GM21526 (cell line): ENCODE measurements around the gene PFKFB4.
"Not testable (repeated sequence)": the region's sequence is repeated elsewhere in the genome, so short reads cannot be mapped to it uniquely, and the experiment has no call there.

ENCODE experiments used
- ATAC-seq: cut with Tn5 transposase; IDR thresholded peaks from one replicate; pipeline ENCODE4 v1.9.1; 2021; ENCODE audit warnings: moderate library complexity; ENCODE audit not compliant: unreplicated experiment, low FRiP score

The PFKFB4 gene

GRCh38 chr3:48535578-48535977 lies 21.0 kb downstream of the PFKFB4 start:
- no peak for ATAC-seq

DNA sequence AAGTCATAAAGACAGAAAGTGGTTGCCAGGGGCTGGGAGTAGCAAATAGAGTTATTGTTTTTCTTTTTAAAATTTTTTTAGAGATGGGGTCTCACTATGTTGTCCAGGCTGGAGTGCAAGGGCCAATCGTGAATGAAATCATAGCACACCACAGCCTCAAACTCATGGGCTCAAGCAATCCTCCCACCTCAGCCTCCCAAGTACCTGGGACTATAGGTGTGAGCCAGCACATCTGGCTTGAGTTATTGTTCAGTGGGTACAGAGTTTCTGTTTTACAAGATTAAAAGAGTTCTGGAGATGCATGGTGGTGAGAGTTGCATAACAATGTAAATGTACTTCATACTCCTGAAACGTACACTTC lies 23.6 kb downstream of the PFKFB4 start:
- no peak for ATAC-seq

DNA sequence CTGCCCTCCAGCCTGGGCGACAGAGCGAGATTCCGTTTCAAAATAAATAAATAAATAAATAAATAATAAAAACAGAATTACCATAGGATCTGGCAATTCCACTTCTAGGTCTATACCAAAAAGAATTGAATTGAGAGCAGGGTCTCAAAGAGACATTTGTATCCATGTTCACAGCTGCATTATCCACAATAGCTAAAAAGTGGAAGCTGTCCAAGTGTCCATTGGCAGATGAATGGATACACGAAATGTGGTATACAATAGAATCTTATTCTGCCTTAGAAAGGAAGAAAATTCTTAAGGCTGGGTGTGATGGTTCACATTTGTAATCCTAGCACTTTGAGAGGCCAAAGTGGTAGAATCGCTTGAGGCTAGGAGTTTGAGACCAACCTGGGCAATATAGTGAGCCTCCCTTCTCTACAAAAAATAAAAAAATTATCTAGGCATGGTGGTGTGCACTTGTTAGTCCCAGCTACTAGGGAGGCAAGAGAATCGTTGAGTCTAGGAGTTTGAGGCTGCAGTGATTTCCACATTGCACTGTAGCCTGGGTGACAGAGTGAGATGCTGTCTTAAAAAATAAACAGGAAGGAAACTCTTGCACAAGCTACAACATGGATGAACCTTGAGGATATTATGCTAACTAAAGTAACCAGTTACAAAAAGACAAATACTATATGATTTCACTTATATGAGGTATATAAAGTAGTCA lies 24.2 kb downstream of the PFKFB4 start:
- ATAC-seq = no peak

DNA sequence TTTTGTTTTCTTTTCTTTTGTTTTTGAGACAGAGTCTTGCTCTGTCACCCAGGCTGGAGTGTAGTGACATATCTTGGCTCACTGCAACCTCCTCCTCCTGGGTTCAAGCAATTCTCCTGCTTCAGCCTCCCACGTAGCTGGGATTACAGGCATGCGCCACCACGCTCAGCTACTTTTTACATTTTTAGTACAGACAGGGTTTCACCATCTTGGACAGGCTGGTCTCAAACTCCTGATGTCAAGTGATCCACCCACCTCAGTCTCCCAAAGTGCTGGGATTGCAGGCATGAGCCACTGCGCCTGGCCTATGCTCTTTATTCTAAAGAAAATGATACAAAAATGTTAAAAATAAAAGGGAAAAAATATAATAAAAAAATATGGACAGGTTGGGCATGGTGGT lies 25.9 kb downstream of the PFKFB4 start:
- ATAC-seq = not testable (repeated sequence)

GRCh38 chr3:48528754-48529153 lies 27.8 kb downstream of the PFKFB4 start:
- ATAC-seq = no peak

- ATAC-seq = no peak
Measured at GRCh38 chr3:48528048-48528447, 28.6 kb downstream of the PFKFB4 start.

DNA sequence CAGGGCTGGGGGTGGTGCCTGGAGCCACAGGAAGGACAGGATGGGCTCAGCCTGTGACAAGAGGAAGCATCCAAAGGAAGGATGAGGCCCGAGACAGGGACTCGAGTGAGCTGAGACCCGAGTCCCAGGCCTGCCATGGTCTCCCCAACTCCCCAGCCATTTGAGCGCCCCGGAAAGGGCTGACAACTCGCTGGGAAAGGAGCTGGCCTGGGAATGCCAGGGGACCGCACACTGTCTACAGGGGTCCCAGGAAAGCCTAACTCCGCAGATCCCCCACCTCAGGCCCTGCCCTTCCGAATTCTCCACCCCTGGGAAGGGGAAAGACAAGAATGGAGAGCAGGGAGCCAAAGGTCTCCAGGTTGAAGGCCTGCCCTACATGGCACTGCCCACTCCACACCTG lies 31.6 kb downstream of the PFKFB4 start:
- ATAC-seq = no peak

DNA sequence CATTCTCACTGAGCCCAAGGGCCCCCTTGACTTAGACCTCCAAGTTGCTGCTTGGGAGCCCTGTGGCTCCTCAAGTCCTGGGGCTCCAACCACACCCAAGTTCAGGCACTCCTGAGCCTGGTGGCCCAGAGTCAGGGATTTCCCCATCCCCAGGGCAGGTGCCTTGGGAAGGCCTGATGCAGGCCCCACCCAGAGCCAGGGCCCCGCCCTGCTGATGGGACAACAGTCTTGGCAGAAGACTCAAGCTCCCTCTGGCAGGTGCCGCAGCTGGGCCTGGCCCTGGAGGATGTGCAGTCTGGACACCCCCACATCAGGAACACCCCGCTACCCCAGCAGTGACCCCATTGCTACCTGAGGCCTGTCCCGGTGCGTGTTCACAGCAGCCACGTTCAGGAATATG lies 35.0 kb downstream of the PFKFB4 start:
- no peak for ATAC-seq

DNA sequence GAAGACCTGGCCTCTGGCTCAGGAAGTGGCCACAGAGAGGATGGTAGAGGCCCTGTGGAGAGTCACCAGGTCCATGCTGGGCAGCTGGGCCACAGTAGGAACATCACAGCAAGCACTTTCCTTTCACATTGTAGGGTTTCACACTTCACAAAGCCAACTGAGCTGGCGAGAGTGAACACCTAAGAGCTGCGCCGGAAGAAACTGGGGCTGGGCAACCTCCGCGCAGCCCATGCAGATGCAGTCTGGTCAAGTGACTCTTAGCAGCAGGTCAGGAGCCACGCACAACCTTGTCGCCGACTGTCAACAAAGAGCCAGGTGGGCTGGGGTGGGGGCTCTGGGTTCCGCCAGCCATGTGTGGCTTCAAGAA lies 37.3 kb downstream of the PFKFB4 start:
- no peak for ATAC-seq

DNA sequence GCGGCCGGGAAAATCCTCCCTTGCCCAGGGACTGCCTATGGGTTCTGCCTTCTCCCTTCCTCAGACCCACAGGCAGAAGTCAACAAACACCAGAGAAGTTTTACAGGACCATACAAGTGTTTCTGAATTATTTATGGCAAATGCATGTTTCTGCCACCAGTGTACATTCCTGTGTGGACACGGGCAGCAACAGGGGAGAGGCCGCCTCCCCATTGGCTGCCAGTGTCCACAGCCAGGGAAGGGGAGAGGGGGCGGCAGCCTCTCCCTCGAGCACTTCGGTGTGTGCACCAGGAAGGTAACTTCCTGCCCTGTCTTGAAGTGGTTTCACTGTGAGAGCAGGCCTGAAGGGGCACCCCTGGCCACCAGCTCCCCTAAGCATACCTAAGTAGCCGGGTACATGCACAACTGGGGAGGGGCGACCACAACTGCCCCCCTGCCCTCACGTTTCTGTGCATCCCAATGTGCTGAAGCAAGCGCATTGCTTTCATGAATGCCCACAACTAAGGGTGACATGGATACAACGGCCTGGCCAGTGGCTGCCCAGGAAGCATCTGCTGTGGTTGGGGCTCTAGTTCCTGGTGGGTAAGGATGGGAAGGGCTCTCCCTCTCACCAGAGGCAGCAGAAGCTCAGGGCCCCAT lies 37.8 kb downstream of the PFKFB4 start:
- no peak for ATAC-seq

GRCh38 chr3:48518069-48518468 lies 38.5 kb downstream of the PFKFB4 start:
- no peak for ATAC-seq

GRCh38 chr3:48516571-48516970 lies 40.0 kb downstream of the PFKFB4 start:
- ATAC-seq = no peak

DNA sequence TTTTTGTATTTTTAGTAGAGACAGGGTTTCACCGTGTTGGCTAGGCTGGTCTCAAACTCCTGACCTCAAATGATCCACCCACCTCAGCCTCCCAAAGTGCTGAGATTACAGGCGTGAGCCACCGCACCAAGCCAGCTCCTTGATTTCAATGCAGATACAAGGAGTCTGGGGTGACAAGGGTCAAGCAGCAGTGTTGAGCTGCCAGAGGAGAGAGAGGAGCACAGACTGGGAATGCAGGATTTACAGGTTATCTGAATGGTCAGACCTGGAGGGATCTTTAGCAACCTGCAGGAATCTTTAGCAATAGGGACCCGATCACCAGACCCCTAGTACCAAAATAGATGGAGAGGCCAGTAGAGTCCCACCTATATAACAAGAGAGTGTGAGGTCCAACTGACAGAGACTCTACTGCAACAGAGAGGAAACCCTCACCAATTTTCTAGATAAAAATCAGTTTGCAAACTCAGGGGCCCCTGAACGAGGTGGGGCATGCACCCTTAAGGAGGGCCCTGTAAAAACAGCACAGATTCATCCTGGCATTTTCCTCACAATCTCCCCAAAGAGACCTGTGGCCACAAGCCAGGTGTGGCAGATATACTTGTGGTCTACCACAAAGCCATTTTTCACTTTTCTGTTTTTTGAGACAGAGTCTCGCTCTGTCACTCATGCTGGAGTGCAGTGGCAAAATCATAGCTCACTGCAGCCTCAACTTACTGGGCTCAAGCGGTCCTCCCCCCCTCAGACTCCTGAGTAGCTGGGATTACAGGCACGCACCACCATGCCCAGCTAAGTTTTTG lies 42.0 kb downstream of the PFKFB4 start:
- no peak for ATAC-seq

GRCh38 chr3:48511551-48511950 lies 45.1 kb downstream of the PFKFB4 start:
- no peak for ATAC-seq

DNA sequence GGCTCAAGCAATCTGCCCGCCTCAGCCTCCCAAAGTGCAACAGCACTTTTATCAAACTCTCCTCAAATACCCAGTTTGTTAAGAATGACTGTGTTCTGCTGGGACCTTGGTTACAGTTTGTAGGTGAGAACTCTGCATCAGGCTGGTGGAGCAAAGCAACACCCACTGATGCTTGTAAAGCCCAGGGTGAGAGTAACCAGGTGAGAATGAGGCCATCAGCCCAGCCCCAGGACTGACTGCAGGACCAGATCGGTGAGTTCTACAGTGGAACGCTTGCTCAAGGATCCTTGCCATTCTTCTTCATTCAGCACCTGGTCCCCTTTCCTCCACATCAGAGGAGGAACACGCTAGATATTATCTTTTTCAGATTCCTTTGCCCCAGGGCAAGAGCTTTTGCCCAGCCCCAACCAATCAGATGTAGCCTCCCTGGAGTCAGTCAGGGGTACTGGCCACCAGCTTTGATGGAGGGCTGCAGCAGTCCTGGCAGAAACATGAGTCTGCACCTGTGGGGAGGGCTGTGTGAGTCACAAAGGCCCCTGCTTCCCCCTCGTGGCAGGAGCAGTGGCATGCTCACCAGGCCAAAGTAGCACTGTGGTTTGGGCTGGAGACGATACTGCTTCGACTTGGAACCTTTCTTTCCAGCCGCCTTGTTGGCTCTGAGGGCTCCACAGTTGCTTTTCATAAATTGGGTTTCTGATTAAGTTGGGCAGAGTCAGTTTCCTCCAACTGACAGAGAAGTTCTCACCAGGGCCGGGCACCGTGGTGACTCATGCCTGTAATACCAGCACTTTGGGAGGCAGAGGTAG lies 49.1 kb downstream of the PFKFB4 start:
- no peak for ATAC-seq

DNA sequence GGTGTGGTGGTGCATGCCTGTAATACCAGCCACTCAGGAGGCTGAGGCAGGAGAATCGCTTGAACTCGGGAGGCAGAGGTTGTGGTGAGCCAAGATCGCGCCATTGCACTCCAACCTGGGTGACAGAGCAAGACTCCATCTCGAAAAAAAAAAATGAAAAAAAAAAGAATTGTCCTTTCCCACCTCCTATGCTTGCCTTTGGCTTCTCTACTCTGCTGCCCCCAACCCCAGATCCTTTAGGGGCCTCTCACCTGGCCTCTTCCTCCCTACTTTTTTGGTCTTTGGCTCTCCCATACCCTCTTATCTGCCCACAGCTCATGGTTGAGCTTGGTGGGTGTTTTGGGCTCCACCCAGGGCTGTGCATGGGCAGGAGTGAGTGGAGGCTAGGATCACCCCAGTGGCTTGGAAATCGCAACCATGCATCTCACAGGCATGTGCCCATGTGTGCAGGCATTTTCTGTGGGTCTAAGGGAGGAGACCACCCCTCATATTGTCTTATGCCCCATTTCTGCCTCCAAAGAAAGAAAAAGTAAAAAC lies 50.6 kb downstream of the PFKFB4 start:
- no peak for ATAC-seq

GRCh38 chr3:48505146-48505545 lies 51.5 kb downstream of the PFKFB4 start:
- no peak for ATAC-seq

DNA sequence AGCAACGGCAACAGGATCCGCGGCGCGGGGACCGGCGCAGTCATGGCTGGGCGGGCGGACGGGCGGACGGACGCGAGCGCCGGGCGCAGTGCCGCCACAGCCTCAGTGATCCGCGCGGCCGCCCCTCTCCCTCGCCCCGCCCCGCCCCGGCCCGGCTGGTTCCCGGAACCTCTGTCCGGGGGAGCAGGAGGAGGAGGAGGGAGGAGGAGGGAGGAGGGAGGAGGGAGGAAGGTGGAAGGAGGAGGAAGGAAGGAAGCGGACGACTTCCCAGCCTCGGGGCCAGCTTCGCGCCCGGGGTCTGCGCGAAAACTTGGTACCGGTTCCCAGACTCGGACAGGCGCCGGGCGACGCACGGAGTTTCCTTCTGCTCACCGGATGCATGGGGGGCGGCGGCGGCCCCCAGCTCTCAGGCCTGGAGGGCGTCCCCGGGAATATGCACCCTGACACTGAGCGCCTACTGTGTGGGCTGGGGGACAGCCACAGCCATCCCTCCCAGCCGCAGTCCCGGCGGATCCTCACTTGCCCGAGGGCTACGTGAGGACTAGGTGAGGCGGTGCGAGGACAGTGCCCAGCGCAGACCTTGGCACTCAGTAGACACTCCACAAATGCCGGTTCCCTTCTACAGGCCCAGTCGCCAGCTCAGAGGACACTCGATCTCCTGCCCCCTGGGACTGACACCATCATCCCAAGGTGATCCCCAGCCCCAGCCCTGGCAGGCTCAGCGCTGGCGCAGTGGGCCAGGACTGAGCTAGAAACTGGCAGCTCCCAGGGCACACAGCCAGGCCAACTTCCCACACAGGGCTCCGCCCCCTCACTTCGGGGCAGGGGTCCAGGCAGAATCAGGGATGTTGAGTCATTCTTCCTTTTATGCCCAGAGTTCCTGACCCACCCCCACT lies 52.3 kb downstream of the PFKFB4 start, which contains the start of gene SHISA5:
SHISA5 (minus strand) TSS at position 124 of the 896 bp plus-strand sequence; CDS start at position 44, 80 bp downstream.
- no peak for ATAC-seq

GRCh38 chr3:48503401-48504050 lies 53.1 kb downstream of the PFKFB4 start:
- ATAC-seq = no peak
